K562 (cell line): ENCODE measurements around the gene TMEM181. TPM values are rescaled to one million over a fixed set of nuclear protein-coding genes. Genes with fewer than 3 reads are reported as not detected.

Experiments used
- ATAC-seq: fragments of 200-7000 bp; cut with Tn5 transposase; 3 replicates; pipeline ENCODE4 v1.9.1; 2020; ENCODE audit warnings: moderate library complexity
- BruUV-seq: library from RNA; stranded (reverse); fragments of 400-500 nt; replicated peaks from 2 replicates; lab custom pipeline; 2021; lab: Mats Ljungman, UMichigan
- CTCF ChIA-PET: fragments of 300-600 bp; formaldehyde crosslinking; extraction: SDS; loops from one replicate; lab custom pipeline; 2021; ENCODE audit warnings: low intra/inter-chr PET ratio; lab: Yijun Ruan, JAX
- POLR2A ChIA-PET: fragments of 300-600, 350-650 bp; sonication (Branson Sonifier 250); formaldehyde crosslinking; extraction: SDS; loops from one replicate; lab custom pipeline; 2021; ENCODE audit warnings: antibody characterized with exemption, inconsistent platforms; lab: Yijun Ruan, JAX
- DNase-seq, 4 experiments: peaks; one replicate each; pipeline versions ENCODE4 v3.0.0 to v3.0.0-alpha.2; 2011 to 2018; ENCODE audit warnings: low spot score in 3 of 4, mixed read lengths in 3 of 4; ENCODE audit errors: extremely low read depth in 1 of 4
- FAIRE-seq: peaks from 2 replicates; lab custom pipeline; 2011; peaks lifted over from hg19 to GRCh38; lab: Jason Lieb, UNC
- H2AFZ ChIP-seq: 2 replicates; pipeline ENCODE4 v1.6.0; 2011; ENCODE audit warnings: low read depth, low read length, control low read depth, inconsistent platforms
- H3K27ac ChIP-seq: fragments of 200-600 bp; 3 replicates; pipeline ENCODE4 v1.8.0; 2011; ENCODE audit warnings: low read depth, mild to moderate bottlenecking, control low read depth, inconsistent platforms, low read length, moderate library complexity, mixed read lengths; ENCODE audit errors: extremely low read depth
- H3K27me3 ChIP-seq, 2 experiments: fragments of 300-600 bp in 1 of 2; 2 replicates in 1 of 2; 3 replicates in 1 of 2; pipeline versions ENCODE4 v1.6.0 to v1.8.0; 2011; ENCODE audit warnings: inconsistent platforms in 2 of 2, low read length in 2 of 2, mild to moderate bottlenecking in 1 of 2, mixed read lengths in 1 of 2, moderate library complexity in 1 of 2; ENCODE audit not compliant: control insufficient read depth in 2 of 2, insufficient read depth in 2 of 2
- H3K36me3 ChIP-seq: fragments of 300-600 bp; 3 replicates; pipeline ENCODE4 v1.8.0; 2011; ENCODE audit warnings: mild to moderate bottlenecking, low read length, inconsistent platforms; ENCODE audit not compliant: control insufficient read depth, insufficient read depth
- H3K4me1 ChIP-seq, 2 experiments: fragments of 200-600 bp in 1 of 2; replicated peaks in 1 of 2; 2 replicates in 1 of 2; 3 replicates in 1 of 2; pipeline versions ENCODE4 v1.5.1 to v1.8.0; 2011; ENCODE audit warnings: inconsistent platforms in 2 of 2, low read length in 2 of 2, mild to moderate bottlenecking in 1 of 2, mixed read lengths in 1 of 2, moderate library complexity in 1 of 2; ENCODE audit not compliant: control insufficient read depth in 2 of 2, insufficient read depth in 2 of 2
- H3K4me2 ChIP-seq: 2 replicates; pipeline ENCODE4 v1.6.1; 2011; ENCODE audit warnings: low read length, control low read depth, inconsistent platforms, mixed read lengths; ENCODE audit not compliant: insufficient read depth
- H3K4me3 ChIP-seq: fragments of 200-600 bp; sonication (generic), shearing (Covaris generic); 2 replicates; pipeline ENCODE4 v1.5.1; 2016; ENCODE audit warnings: control low read depth, inconsistent platforms
- H3K79me2 ChIP-seq: fragments of 200-600 bp; 3 replicates; pipeline ENCODE4 v1.8.0; 2011; ENCODE audit warnings: low read length, inconsistent platforms; ENCODE audit not compliant: control insufficient read depth, insufficient read depth
- H3K9ac ChIP-seq, 2 experiments: 2 replicates each; pipeline versions ENCODE4 v1.6.0 to v1.6.1; 2011; ENCODE audit warnings: low read depth in 2 of 2, low read length in 2 of 2, control low read depth in 1 of 2, inconsistent platforms in 1 of 2, mild to moderate bottlenecking in 1 of 2, mixed read lengths in 1 of 2; ENCODE audit not compliant: insufficient read depth in 1 of 2
- H3K9me1 ChIP-seq: one replicate; pipeline ENCODE4 v1.6.0; 2011; ENCODE audit warnings: inconsistent platforms, mild to moderate bottlenecking, low read length, moderate library complexity; ENCODE audit not compliant: control insufficient read depth, insufficient read depth
- H3K9me3 ChIP-seq: replicated peaks from 2 replicates; pipeline ENCODE4 v1.5.1; 2011; ENCODE audit warnings: low read depth, low read length, inconsistent platforms; ENCODE audit not compliant: control insufficient read depth, insufficient read depth
- H4K20me1 ChIP-seq: replicated peaks from 2 replicates; pipeline ENCODE4 v1.6.1; 2011; ENCODE audit warnings: low read length, inconsistent platforms, mixed read lengths; ENCODE audit not compliant: control insufficient read depth, insufficient read depth
- CHAMP1 ChIP-seq: fragments of 450-650 bp; IDR thresholded peaks from 2 replicates; pipeline ENCODE4 v1.6.1; 2016; ENCODE audit warnings: mild to moderate bottlenecking
- ELF4 ChIP-seq: fragments of 450-650 bp; formaldehyde crosslinking; IDR thresholded peaks from 2 replicates; pipeline ENCODE4 v1.4.0; 2022; ENCODE audit warnings: missing genetic modification characterization
- HOXB6 ChIP-seq: fragments of 250-450 bp; sonication (Bioruptor Pico); IDR thresholded peaks from 2 replicates; pipeline ENCODE4 v1.5.1; 2022; ENCODE audit warnings: mild to moderate bottlenecking, borderline replicate concordance
- MLX ChIP-seq, 2 experiments: fragments of 450-650 bp in 1 of 2; sonication (generic) in 1 of 2; formaldehyde crosslinking; conservative IDR thresholded peaks; 2 replicates each; pipeline versions ENCODE4 v1.4.0 to v1.8.1; 2020 to 2022; ENCODE audit warnings: mild to moderate bottlenecking in 1 of 2, missing genetic modification reagents in 1 of 2
- POLR2G ChIP-seq: fragments of 200-400 bp; formaldehyde crosslinking; IDR thresholded peaks from 2 replicates; pipeline ENCODE4 v1.6.1; 2017; ENCODE audit warnings: low read depth, mild to moderate bottlenecking, antibody characterized with exemption, low read length, moderate library complexity
- RBFOX2 ChIP-seq: fragments of 200-400 bp; formaldehyde crosslinking; IDR thresholded peaks from 2 replicates; pipeline ENCODE4 v1.6.1; 2017; ENCODE audit warnings: low read depth, mild to moderate bottlenecking, low read length, moderate library complexity
- SUPT5H ChIP-seq: fragments of 450-650 bp; IDR thresholded peaks from 2 replicates; pipeline ENCODE4 v1.6.1; 2016
- USF1 ChIP-seq: sonication (generic); formaldehyde crosslinking; IDR thresholded peaks from 2 replicates; pipeline ENCODE4 v1.9.0; 2022; ENCODE audit warnings: mild to moderate bottlenecking, missing genetic modification reagents
- WGBS: fragments of 100-300 bp; shearing (Covaris generic); methylation state at CpG from one replicate; pipeline ENCODE4 v1.1.6; 2016; ENCODE audit warnings: low coverage, mixed read lengths; ENCODE audit not compliant: insufficient coverage; ENCODE audit errors: missing lambda C conversion rate; 5-methylcytosine and 5-hydroxymethylcytosine counted together
- in situ Hi-C: fragments of 300-500 bp; cut with MboI; formaldehyde crosslinking; loops from 4 replicates; pipeline ENCODE4 v1.15.0; 2018; ENCODE audit warnings: inconsistent platforms, mixed read lengths
- intact Hi-C: fragments of 100-400 bp; cut with micrococcal nuclease; formaldehyde crosslinking; loops from 2 replicates; pipeline ENCODE4 v1.14.2; 2022
- polyA plus RNA-seq, 8 experiments: library from polyadenylated mRNA; depleted of rRNA in 4 of 8; stranded (reverse) in 5 of 8; unstranded in 3 of 8; fragments of >200 nt; fragmentation: Nextera tagmentation in 2 of 8; fragmentation: Illumina TruSeq in 1 of 8; extraction: Ambion mirVana in 2 of 8; extraction: Trizol in 1 of 8; gene quantifications; 2 replicates each; pipeline versions ENCODE4 v1.2.1 to v1.2.3, GENCODE V29; 2011 to 2014; ENCODE audit warnings: inconsistent platforms in 1 of 8, missing spikeins in 1 of 8
- total RNA-seq, 7 experiments: library from RNA; depleted of rRNA in 6 of 7; stranded (reverse); fragments of >200 nt in 6 of 7; fragmentation: Illumina TruSeq in 2 of 7; extraction: Trizol in 2 of 7; gene quantifications; 2 replicates each; pipeline versions ENCODE4 v1.2.1 to v1.2.3, GENCODE V29; 2011 to 2021; ENCODE audit warnings: low replicate concordance in 1 of 7

The TMEM181 gene
- total and polyA plus RNA-seq, 9 of the 15 experiments (the other 6 are each of a cell fraction or from before 2014, with no cell fraction given), result 5.6 to 27.2 (median 19.9) TPM

GRCh38 chr6:158572653-158573541 lies 13.0 kb downstream of the TMEM181 start:
- Histone ChIP-seq H3K4me1 (peaks cover 53 to 55% of the 10 kb centered on the region in 2 experiments), H2AFZ (no peak overlapping the region), H3K27me3 (no peaks in the 10 kb centered on the region), H4K20me1 (peaks cover 11% of the 10 kb centered on the region), H3K4me3 (no peak overlapping the region), H3K27ac (no peak overlapping the region), H3K4me2 (no peak overlapping the region), H3K36me3 (peaks cover 60% of the 10 kb centered on the region; the same call in 2 of the 3 replicates), H3K9me1 (peaks cover 6% of the 10 kb centered on the region), H3K9me3 (no peaks in the 10 kb centered on the region), H3K9ac (peak overlapping the region in 1 of 2 experiments; percentile 38; a peak in 2 of 4 replicates), H3K79me2 (peaks cover 78% of the 10 kb centered on the region)
- DNase-seq (no peak), FAIRE-seq (no peak), ATAC-seq (no peak)
- BruUV-seq, result no TSS peak
- 92% methylated on average over 27 of the region's 28 CpGs for WGBS
- peak; percentile 16; the same call in 1 of the 2 replicates for TF ChIP-seq USF1 (CRISPR knock-in tag)
- TF ChIP-seq RBFOX2, result peak; percentile 30; the same call in 1 of the 2 replicates
- TF ChIP-seq CHAMP1, result no peak
- TF ChIP-seq SUPT5H, result peak; percentile 20
- TF ChIP-seq POLR2G, result peak; percentile 29; the same call in 1 of the 2 replicates
- no peak for TF ChIP-seq HOXB6 (CRISPR knock-in tag)
- TF ChIP-seq ELF4, result 0 out of 2 replicates have a peak, but pooled peaks have one; percentile 28
- TF ChIP-seq MLX (CRISPR knock-in tag; conservative IDR thresholded peaks at IDR 0.05), result 0 out of 4 replicates have a peak, but pooled peaks of 1 of the 2 experiments have one; percentile 35
- ChIA-PET CTCF (no interaction called here), POLR2A (interaction anchor here (1.9 kb wide), 1 partner anchor 9 kb away, joined by 7 read pairs; no protein-coding TSS in a partner anchor)
- in situ Hi-C loops, result no loop called here
- intact Hi-C loops, result no loop called here
